ENCODE data around the gene FUT6.
"Not testable (repeated sequence)": the region's sequence is repeated elsewhere in the genome, so short reads cannot be mapped to it uniquely, and the experiment has no call there.

Gene FUT6

GRCh38 chr19:5867201-5868136 lies 28.0 kb upstream of the FUT6 start:
- TF ChIP-seq POLR2A (IDR thresholded peaks at IDR 0.05; ENCODE audit: low read length) (no peak), GATA1 (IDR thresholded peaks at IDR 0.05; ENCODE audit: low read depth, low read length) (no peak)
- DNase-seq, result no peak

GRCh38 chr19:5865772-5866171 lies 26.3 kb upstream of the FUT6 start:
- no peak for DNase-seq
- TF ChIP-seq GATA1 (IDR thresholded peaks at IDR 0.05; ENCODE audit: low read depth, low read length), result no peak
- TF ChIP-seq POLR2A (IDR thresholded peaks at IDR 0.05; ENCODE audit: low read length), result no peak

GRCh38 chr19:5864725-5865486 lies 25.4 kb upstream of the FUT6 start:
- no peak for DNase-seq
- TF ChIP-seq GATA1 (IDR thresholded peaks at IDR 0.05; ENCODE audit: low read depth, low read length), result no peak
- TF ChIP-seq POLR2A (IDR thresholded peaks at IDR 0.05; ENCODE audit: low read length), result no peak

- no peak for DNase-seq
- TF ChIP-seq POLR2A (IDR thresholded peaks at IDR 0.05; ENCODE audit: low read length), result no peak
- TF ChIP-seq GATA1 (IDR thresholded peaks at IDR 0.05; ENCODE audit: low read depth, low read length), result no peak
Observed at GRCh38 chr19:5864013-5864720, 24.7 kb upstream of the FUT6 start.

GRCh38 chr19:5863030-5863665 lies 23.6 kb upstream of the FUT6 start:
- no peak for DNase-seq
- TF ChIP-seq GATA1 (IDR thresholded peaks at IDR 0.05; ENCODE audit: low read depth, low read length) (no peak), POLR2A (IDR thresholded peaks at IDR 0.05; ENCODE audit: low read length) (no peak)

- TF ChIP-seq GATA1 (IDR thresholded peaks at IDR 0.05; ENCODE audit: low read depth, low read length), result no peak
- TF ChIP-seq POLR2A (IDR thresholded peaks at IDR 0.05; ENCODE audit: low read length), result no peak
- no peak for DNase-seq
Observed at GRCh38 chr19:5857203-5858081, 17.9 kb upstream of the FUT6 start.

GRCh38 chr19:5855151-5855550 lies 15.6 kb upstream of the FUT6 start:
- not testable (repeated sequence) for DNase-seq

GRCh38 chr19:5854121-5854520 lies 14.6 kb upstream of the FUT6 start:
- DNase-seq, result not testable (repeated sequence)

- TF ChIP-seq POLR2A (IDR thresholded peaks at IDR 0.05; ENCODE audit: low read length), result no peak
- no peak for TF ChIP-seq GATA1 (IDR thresholded peaks at IDR 0.05; ENCODE audit: low read depth, low read length)
- DNase-seq, result no peak
Observed at GRCh38 chr19:5851302-5851701, 11.8 kb upstream of the FUT6 start, which contains the start of gene FUT3. Gene FUT3 (minus strand): TSS chr19:5851449.

GRCh38 chr19:5850743-5851293 lies 11.3 kb upstream of the FUT6 start:
- DNase-seq, result no peak
- no peak for TF ChIP-seq GATA1 (IDR thresholded peaks at IDR 0.05; ENCODE audit: low read depth, low read length)
- TF ChIP-seq POLR2A (IDR thresholded peaks at IDR 0.05; ENCODE audit: low read length), result no peak

GRCh38 chr19:5850189-5850588 lies 10.7 kb upstream of the FUT6 start:
- TF ChIP-seq POLR2A (IDR thresholded peaks at IDR 0.05; ENCODE audit: low read length), result no peak
- no peak for TF ChIP-seq GATA1 (IDR thresholded peaks at IDR 0.05; ENCODE audit: low read depth, low read length)
- DNase-seq, result no peak

GRCh38 chr19:5848621-5849020 lies 9.1 kb upstream of the FUT6 start:
- DNase-seq, result not testable (repeated sequence)

- DNase-seq, result not testable (repeated sequence)
Observed at GRCh38 chr19:5847846-5848245, 8.3 kb upstream of the FUT6 start.
